Measurements from ENCODE around the gene MBNL1.
"Not testable (repeated sequence)": the region's sequence is repeated elsewhere in the genome, so short reads cannot be mapped to it uniquely, and the experiment has no call there.

The MBNL1 gene

DNA sequence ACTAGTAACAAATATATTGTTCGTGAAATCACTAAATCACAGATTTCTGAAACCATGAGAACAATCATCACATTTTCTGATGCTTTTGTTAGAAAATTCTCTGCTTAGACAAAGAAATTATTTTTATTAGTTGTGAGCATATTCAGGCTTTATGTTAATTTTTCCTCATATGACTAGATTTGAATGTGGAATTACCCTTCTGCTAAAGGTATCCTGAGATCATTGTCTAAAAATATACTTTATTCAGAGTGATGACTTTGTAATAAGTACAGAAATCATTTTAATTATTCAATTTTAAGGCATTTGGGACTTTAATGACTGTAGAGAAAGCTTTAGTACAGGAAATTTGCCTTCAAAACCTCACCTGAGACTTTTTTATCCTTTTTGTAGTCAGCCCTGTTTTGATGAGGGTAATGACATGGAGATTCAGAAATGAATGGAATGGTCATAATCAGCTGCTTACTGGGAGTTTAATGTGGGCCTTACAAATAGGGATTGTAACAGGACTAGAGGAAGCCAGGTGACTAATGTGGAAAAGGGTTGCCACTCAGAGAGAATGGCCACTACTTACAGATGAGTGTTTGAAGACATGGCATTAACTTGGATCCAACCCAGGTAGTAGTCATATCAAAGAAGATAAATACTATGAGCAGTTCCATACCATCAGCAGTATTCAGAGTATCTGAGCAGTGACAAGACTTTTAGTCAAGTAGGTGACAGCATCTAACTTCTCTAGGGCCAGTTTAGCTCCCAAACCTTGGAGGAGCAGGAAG lies 148.3 kb downstream of the MBNL1 start:
- DNase-seq: no peak

GRCh38 chr3:152419748-152420147 lies 151.0 kb downstream of the MBNL1 start:
- no peak for DNase-seq

GRCh38 chr3:152421162-152421561 lies 152.4 kb downstream of the MBNL1 start:
- DNase-seq: no peak

- DNase-seq: no peak
Measured at GRCh38 chr3:152426393-152426792, 157.7 kb downstream of the MBNL1 start.

DNA sequence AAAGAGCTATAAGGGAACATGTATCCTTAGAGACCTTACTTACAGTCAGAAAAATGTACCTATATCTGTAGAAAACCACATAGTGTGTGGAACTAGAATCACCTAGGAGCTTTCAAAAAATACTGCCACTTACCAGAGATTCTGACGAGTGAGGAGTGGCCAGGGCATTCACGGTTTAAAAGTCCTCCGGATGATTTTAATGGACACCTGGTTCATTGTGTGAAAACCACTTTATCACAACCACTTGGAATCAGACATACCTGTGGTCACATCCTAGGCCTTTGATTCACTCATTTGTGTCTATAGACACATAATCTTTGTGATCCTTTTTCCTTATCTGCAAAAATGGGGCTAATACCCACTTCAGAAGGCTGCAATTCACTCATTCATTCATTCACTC lies 159.8 kb downstream of the MBNL1 start:
- no peak for DNase-seq

- DNase-seq: no peak
Measured at GRCh38 chr3:152430223-152431002, 161.7 kb downstream of the MBNL1 start.

DNA sequence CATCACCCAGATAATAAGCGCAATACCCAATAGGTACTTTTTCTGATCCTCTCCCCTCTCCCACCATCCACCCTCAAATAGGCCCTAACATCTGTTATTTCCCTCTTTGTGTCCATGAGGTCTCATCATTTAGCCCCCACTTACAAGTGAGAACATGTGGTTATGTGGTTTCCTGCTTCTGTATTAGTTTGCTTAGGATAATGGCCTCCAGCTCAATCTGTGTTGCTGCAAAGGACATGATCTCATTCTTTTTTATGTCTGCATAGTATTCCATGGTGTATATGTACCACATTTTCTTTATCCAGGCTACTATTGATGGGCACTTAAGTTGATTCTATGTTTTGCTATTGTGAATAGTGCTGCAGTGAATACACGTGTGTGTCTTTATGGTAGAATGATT lies 165.4 kb downstream of the MBNL1 start:
- DNase-seq: no peak

DNA sequence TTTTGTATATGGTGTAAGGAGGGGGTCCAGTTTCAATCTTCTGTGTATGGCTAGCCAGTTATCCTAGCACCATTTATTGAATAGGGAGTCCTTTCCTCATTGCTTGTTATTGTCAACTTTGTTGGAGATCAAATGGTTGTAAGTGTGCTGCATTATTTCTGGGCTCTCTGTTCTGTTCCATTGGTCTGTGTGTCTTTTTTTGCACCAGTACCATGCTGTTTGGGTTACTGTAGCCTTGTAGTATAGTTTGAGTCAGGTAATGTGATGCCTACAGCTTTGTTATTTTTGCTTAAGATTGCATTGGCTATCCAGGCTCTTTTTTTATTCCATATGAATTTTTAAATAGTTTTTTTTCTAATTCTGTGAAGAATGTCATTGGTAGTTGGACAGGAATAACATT lies 166.5 kb downstream of the MBNL1 start:
- not testable (repeated sequence) for DNase-seq

DNA sequence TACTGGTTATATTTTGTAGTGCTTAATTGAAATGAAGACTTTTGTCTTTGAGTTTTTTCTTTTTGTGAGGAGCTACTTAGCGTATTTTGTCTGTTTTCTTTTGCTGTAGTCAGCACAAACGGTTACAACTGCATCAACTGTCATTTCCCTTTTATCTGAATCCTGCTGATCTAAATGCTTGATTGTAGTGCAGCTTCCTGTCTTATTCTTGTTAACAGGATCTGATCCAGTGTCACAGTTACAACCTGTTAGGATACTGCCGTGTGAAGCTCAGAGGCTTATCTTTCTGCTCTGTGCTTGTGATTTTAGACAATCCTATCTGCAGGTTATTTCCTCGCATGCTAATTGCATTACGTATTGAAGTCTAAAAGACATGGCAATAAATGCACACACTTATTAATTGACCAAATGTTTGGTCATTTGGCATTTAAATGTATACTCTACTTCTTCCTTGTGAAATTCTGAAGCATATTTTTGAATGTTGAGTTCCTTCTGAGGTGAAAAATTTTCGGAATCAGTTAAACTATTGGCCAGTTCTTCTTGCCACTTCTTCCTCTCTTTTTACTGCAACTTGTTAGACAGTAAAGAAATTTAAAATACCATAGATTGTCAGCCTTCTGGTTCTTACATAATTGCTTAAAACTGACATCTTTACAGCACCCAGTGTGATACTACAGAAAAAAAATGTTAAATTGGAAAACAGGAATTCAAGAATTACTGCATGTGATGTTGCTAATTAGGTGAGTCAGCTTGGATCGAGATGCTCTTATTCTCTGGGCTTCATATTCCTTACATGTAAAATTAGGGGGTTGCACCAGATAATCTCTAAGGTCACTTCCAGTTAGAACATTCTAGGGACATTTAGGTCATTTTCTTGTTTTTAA lies 168.2 kb downstream of the MBNL1 start:
- DNase-seq: peak; percentile 10 to 53

DNA sequence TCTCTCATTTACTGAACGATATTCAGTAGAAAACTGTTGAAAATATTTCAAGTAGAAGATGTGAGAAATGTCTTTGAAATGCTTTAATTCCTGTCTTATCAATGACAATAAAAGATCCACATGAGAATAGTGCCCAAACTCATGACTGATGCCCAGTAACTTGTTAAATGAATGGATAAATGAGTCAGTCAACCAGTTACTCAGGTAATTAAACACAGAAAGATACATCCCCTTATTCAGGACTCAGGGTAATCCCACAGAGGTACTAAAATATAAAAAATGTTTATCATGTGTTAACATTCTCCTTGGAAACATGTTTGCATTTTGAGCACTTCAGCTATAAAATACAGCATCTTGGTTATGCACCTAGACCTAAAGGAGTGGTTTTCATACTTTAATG lies 169.5 kb downstream of the MBNL1 start:
- no peak for DNase-seq

GRCh38 chr3:152438706-152439105 lies 170.0 kb downstream of the MBNL1 start:
- no peak for DNase-seq

- not testable (repeated sequence) for DNase-seq
Measured at GRCh38 chr3:152440243-152440642, 171.5 kb downstream of the MBNL1 start.

DNA sequence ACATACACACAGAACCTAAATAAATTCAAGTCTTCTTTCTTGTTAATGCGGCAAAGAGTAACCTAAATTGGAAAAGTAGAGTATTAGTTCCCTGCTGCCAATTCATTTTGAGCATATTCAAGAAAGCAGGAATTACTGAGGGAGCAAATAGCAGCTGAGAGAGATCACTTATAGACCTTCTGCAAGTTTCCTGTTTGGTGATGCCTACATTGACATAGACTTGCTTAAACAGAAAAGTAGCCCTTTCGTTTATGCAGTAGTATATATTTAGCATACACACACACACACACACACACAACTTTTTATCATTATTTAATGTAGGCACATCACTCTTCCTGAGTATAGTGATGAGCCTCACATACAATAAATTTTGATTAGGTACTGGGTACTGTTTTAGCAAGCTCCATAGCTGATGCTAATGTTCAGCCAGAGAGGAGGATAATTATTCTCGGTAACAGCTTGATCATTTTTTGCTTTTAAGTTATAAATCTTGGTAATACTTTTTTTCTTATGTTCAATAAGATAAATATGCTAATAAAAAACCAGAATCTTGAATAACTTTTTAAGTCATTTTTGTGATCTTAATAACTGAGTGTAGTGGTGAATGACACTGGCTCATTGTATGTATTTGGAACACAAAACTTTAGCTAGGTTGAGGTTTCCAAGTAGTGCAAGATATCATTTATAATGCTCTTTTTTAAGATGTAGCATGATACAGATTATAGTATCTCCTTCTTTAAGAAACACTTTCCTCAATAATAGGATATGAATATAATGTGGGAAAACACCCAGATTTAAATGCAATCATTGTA lies 174.7 kb downstream of the MBNL1 start:
- DNase-seq: no peak

DNA sequence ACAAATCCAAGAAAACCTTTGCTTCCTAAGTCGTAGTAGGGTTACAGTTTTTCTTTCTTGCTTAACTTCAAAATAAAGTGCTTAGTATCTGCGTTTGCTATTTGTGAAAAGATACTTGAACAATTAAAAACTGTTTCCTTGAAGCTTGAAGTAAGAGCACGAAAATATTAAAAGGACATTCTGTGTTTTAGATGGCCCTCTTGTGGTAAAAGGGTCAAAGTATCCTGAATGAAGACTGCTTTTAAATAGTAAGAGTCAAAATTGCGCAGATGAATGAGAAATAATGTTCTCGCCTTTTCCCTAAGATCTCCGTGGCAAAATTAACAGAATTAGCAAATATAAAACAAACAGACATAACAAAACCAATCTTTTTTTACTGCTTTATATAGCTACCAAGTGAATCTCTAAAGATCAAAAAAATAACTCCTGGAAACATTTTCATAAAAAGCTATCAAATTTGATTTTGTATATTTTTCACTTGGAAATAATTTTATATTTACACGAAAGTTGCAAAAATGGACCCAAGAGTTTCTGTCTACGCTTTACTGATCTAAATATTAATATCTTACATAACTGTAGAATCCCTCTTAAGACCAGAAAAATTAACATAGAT lies 175.4 kb downstream of the MBNL1 start:
- DNase-seq: peak; percentile 65 to 66

GRCh38 chr3:152445212-152445611 lies 176.5 kb downstream of the MBNL1 start:
- DNase-seq: no peak

DNA sequence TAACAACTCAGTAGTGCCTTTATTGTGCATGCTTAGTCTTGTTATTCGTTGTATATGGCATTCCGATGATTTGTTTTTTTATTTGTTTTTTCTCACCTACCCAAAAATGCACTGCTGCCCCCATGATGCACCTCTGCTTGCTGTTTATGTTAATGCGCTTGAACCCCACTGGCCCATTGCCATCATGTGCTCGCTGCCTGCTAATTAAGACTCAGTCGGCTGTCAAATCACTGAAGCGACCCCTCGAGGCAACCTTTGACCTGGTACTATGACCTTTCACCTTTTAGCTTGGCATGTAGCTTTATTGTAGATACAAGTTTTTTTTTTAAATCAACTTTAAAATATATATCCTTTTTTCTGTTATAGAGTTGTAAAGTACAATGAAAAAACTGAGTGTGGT lies 177.8 kb downstream of the MBNL1 start:
- peak in 1 of 2 experiments; percentile 22 for DNase-seq

GRCh38 chr3:152447511-152447910 lies 178.8 kb downstream of the MBNL1 start:
- DNase-seq: no peak

DNA sequence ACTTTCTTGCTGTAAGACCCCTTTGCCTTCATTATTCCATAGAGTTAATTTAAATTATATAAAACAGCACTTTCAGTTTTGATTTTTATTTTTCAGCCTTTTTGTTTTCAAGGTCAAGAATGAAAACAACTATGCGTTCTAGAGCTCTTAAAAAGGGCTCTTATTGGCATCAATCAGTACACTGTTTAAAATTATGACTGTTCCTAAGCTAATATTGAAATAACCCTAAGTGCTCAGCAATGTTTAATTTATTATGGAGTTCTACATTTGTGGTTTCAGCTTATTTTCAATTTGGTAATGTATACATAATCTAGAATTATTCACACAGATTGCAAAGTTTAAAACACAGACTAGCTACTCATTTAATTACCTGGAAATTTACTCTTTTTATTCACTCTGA lies 179.4 kb downstream of the MBNL1 start:
- DNase-seq: no peak

DNA sequence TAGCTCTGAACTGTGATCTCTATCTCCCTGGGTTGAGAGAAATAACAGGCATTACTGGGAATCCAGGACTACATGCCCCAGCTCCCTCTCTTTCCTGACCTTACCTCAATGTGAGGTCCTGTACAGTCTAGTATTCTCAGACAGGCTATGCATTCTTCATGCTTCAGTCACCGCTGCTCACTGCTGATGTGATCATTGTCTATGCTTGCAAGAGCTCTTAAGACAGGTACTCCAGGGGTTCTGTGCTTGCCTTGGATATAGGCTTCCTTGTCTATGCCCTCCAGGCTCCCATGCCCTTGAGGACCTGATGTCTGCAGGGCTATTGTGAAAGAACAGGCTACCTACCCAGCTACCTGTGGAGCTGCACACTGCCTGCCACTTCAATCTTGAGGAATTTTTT lies 183.6 kb downstream of the MBNL1 start:
- no peak for DNase-seq

DNA sequence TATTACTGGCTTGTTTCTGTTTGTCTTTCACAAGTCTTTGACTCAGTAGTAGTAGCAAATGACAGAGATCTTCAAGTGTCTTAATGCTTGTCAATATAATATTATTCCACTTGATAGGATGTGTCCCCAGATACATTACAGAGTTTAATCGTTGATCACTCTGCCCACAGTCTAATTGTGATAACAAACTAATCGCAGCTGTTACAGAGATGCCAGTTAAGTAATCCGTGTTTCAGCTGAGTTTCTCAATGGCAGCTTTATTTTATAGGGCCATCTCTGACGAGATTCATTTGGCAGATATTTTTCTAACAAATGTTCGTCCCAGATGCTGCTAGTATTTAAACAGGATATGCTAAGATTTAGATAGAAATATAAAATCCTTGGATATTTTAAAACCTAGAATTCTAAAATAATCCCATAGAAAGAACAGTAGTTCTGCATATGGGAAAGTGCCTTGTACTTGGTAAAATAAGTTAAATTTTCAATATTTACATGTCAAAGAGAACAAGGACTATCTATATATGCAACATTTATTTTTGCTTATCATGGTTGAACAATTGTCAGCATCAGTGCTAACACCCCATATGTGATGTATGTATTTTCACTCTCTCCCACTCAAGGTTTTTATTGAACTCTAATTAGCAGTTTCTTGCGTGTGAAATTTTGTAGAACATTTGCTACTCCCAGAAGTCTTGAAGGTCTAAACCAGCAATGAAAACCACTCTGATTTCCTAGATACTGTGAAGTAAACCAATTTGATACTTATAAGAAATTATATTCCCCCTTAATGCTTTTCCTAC lies 185.5 kb downstream of the MBNL1 start:
- no peak for DNase-seq

DNA sequence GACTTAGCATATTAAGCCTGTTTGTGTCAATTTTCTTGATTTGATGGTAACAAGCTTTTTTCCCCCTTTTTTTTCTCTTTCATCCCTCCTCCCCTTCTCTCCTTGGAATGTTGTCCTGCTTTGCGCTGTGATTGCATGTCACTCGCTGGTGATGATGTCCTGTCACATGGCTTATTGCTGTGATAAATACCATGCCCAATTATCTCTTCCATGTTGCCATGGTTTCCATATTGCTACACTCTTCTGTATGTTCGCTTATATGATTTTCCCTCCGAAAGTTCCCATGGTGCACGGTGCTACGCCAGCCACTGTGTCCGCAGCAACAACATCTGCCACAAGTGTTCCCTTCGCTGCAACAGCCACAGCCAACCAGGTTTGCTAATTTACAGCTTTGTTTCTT lies 187.3 kb downstream of the MBNL1 start:
- no peak for DNase-seq
